ENCODE measurements around the gene MPV17. TPM values are rescaled to one million over a fixed set of nuclear protein-coding genes. Genes with fewer than 3 reads are reported as not detected.
A peak's percentile ranks its signal among the peaks of the same experiment; 100 is the strongest.
"Not testable (repeated sequence)": the region's sequence is repeated elsewhere in the genome, so short reads cannot be mapped to it uniquely, and the experiment has no call there.

Gene MPV17
- total RNA-seq, 3 donors from 2014 or later, result 72.8 to 95.1 (median 79.4) TPM

- Histone ChIP-seq H3K4me1 (peaks cover 0 to 18% of the 10 kb centered on the region in 2 donors), H3K4me3 (peak overlapping the region in 1 of 3 donors; percentile 21), H3K27ac (peak overlapping the region; percentile 99), H3K9me3 (no peaks in the 10 kb centered on the region), H3K36me3 (no peaks in the 10 kb centered on the region), H3K27me3 (no peaks in the 10 kb centered on the region)
- TF ChIP-seq POLR2A (IDR thresholded peaks at IDR 0.05) (no peak), POLR2AphosphoS5 (IDR thresholded peaks at IDR 0.05) (peak; percentile 77 to 94 (median 86))
- TF ChIP-seq, protein P1, sequence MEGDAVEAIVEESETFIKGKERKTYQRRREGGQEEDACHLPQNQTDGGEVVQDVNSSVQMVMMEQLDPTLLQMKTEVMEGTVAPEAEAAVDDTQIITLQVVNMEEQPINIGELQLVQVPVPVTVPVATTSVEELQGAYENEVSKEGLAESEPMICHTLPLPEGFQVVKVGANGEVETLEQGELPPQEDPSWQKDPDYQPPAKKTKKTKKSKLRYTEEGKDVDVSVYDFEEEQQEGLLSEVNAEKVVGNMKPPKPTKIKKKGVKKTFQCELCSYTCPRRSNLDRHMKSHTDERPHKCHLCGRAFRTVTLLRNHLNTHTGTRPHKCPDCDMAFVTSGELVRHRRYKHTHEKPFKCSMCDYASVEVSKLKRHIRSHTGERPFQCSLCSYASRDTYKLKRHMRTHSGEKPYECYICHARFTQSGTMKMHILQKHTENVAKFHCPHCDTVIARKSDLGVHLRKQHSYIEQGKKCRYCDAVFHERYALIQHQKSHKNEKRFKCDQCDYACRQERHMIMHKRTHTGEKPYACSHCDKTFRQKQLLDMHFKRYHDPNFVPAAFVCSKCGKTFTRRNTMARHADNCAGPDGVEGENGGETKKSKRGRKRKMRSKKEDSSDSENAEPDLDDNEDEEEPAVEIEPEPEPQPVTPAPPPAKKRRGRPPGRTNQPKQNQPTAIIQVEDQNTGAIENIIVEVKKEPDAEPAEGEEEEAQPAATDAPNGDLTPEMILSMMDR (IDR thresholded peaks at IDR 0.05), result peak; percentile 54 to 83 (median 67)
- intact Hi-C loops (cut with DNase I; ENCODE audit: low total_unique reads), result loop anchor here (5.0 kb wide), 1 partner anchor 776 kb away; no protein-coding TSS in a partner anchor
- peak; percentile 94 for DNase-seq (ENCODE audit: low spot score in 2 of 2)
Observed at GRCh38 chr2:27320958-27321543, 1.8 kb downstream of the MPV17 start.

- not testable (repeated sequence) for DNase-seq (ENCODE audit: low spot score in 2 of 2); H3K36me3 ChIP-seq; H3K27me3 ChIP-seq; H3K4me3 ChIP-seq; H3K9me3 ChIP-seq
- intact Hi-C loops (cut with DNase I; ENCODE audit: low total_unique reads), result loop anchor here (5.0 kb wide), 1 partner anchor 777 kb away; no protein-coding TSS in a partner anchor
- Histone ChIP-seq H3K4me1 (peaks cover 0 to 18% of the 10 kb centered on the region in 2 donors), H3K27ac (peak overlapping the region in 1 of 2 donors; percentile 99)
Observed at GRCh38 chr2:27319839-27320238, 3.1 kb downstream of the MPV17 start.

DNA sequence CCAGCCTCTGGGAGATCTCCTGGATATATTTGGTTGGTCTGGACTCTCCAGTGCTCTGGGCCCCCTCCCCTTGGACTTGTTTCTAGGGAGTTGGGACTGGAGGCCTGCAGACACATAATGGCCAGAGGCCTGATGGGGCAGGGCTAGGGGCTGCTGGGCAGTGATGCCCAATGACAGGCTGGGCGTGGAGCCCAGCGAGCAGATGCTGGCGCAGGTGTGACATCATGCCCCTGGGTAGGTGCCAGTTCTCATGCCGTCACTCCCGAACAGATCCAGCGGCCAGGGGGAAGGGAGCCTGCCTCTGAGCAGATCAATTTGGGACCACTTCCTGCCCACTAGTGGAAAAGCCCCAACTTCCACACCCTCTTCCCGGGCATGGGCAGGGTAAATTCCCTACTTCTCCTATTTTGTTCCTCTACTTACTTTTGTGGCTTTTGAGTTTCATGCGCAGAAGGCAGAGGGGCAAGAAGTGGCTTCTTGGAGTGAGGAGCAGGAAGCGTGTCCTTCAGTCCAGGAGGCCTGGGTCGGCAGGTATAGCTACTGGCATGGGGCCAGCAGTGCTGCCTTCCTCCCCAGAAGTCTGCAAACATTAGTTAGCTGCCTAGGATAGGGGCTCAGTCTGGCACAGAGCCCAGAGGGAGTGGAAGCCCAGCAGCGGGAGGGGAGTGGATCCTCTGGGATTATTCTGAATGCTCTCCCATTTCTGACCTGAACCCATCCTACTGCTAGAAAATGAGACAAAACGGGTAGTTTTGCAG, 6.1 kb downstream of the MPV17 start:
- peaks cover 0 to 6% of the 10 kb centered on the region in 2 donors for H3K4me1 ChIP-seq
- no peaks in the 10 kb centered on the region for H3K9me3 ChIP-seq
- no peak overlapping the region for H3K4me3 ChIP-seq
- no peak for DNase-seq (ENCODE audit: low spot score in 2 of 2)
- H3K27me3 ChIP-seq, result no peaks in the 10 kb centered on the region
- intact Hi-C loops (cut with DNase I; ENCODE audit: low total_unique reads), result no loop called here
- TF ChIP-seq, protein P1 (IDR thresholded peaks at IDR 0.05), result no peak
- TF ChIP-seq POLR2A (IDR thresholded peaks at IDR 0.05) (no peak), POLR2AphosphoS5 (IDR thresholded peaks at IDR 0.05) (no peak)
- H3K27ac ChIP-seq, result no peak overlapping the region
- H3K36me3 ChIP-seq, result no peaks in the 10 kb centered on the region

- TF ChIP-seq POLR2AphosphoS5 (IDR thresholded peaks at IDR 0.05), result no peak
- TF ChIP-seq POLR2A (IDR thresholded peaks at IDR 0.05), result no peak
- TF ChIP-seq, protein P1 (IDR thresholded peaks at IDR 0.05), result no peak
- no peak overlapping the region for H3K4me3 ChIP-seq
- intact Hi-C loops (cut with DNase I; ENCODE audit: low total_unique reads), result no loop called here
- H3K4me1 ChIP-seq, result no peaks in the 10 kb centered on the region
- no peak for DNase-seq (ENCODE audit: low spot score in 2 of 2)
- H3K36me3 ChIP-seq, result no peaks in the 10 kb centered on the region
- no peak overlapping the region for H3K27ac ChIP-seq
- H3K27me3 ChIP-seq, result no peaks in the 10 kb centered on the region
- H3K9me3 ChIP-seq, result no peaks in the 10 kb centered on the region
Observed at GRCh38 chr2:27315122-27315521, 7.8 kb downstream of the MPV17 start.

DNA sequence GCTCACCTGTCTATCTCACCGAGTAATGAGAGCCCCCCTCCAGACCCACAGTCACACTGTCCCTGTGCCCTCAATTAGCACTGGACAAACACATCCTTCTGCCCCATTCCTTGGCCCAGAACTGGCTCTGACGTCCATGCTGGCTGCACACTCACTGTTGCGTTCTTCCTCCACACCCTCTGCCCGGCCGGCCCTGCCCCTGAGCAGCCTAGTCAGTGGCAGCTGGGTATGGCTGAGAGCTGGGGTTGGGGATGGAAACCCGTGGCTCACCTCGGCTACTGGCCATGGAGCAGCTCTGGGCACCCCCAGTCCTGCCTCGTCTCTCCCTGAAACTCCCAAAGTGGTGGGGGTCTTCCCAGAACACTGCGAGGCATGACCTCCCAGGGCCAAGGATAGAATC, 8.2 kb downstream of the MPV17 start:
- H3K27me3 ChIP-seq, result no peaks in the 10 kb centered on the region
- no peak for DNase-seq (ENCODE audit: low spot score in 2 of 2)
- TF ChIP-seq POLR2A (IDR thresholded peaks at IDR 0.05), result no peak
- TF ChIP-seq POLR2AphosphoS5 (IDR thresholded peaks at IDR 0.05), result no peak
- TF ChIP-seq, protein P1 (IDR thresholded peaks at IDR 0.05), result no peak

More for the DNA sequence above, 8.2 kb downstream of the MPV17 start:
- H3K27ac ChIP-seq, result no peak overlapping the region
- no peak overlapping the region for H3K4me3 ChIP-seq
- intact Hi-C loops (cut with DNase I; ENCODE audit: low total_unique reads), result no loop called here
- H3K36me3 ChIP-seq, result no peaks in the 10 kb centered on the region
- no peaks in the 10 kb centered on the region for H3K9me3 ChIP-seq
- H3K4me1 ChIP-seq, result no peaks in the 10 kb centered on the region

Data from breast epithelium (tissue), 4 donors.